Activated CD4-positive, alpha-beta T cell treated with anti-CD3 and anti-CD28 coated beads for 24 hours (primary cell): ENCODE results near the gene SNAP29.
"Not testable (repeated sequence)": the region's sequence is repeated elsewhere in the genome, so short reads cannot be mapped to it uniquely, and the experiment has no call there.

ENCODE experiments used
- DNase-seq, 2 donors: peaks; one replicate each; pipeline ENCODE4 v3.0.0-alpha.2; 2020; ENCODE audit warnings: low read depth in 2 of 2

The SNAP29 gene

DNA sequence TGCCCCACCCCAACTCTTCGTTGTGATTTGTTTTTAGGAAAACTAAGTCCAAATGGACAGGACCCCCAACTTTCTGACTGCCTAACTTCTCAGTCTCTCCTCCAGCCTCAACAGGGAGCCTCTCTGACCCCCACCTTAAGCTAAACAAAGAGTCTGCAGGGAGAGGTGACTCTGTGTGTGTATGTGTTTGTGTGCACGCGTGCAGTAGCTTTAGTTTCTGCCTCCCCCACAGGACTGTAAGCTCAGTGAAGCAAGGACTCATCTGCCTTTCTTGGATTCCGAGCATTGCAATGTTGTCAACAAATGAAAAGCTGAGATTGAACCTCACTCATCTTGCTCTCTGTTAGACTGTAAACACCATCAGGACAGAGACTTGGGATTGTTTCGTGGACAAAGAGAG is 7.9 kb downstream of the SNAP29 start:
- DNase-seq: no peak

DNA sequence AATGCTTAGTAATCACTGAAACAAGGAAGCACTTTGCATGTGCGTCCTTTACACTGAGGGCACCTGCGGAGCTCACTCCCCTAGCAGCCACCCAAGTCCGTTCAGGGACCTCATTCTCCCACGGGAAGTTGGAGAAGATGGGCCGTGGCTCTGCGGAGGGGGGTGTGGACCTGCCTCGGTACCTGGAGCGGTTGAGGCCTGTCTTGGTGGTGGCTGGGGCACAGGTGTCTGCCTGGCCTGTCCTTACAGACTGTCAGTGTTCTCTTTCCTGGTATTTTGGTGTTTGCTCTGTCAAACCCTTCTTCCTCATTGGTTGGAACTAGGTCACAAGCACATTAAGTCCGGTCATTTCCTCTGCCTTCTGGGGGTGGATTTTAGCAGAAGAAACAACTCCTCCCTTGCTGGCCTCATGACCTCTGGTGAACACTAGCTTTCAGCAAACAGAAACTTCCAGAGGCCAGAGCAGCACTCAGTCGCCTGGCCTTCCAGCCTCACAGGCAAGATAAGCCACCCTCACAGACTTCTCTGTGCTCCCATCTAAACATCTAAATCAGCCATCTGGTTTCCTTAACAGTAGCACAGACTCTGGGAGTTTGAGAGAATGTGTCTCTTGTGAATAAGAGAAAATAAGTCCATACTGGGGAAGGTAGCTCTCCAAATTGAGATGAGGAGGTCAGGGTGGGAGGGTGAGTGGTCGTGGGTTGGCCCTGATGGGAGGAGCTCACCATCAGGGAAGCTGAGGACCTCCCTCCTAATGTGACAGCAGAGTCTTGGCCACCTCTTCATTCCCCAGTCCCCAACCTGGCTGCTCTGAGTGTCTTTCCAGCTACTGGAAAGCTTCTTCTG is 8.6 kb downstream of the SNAP29 start:
- no peak for DNase-seq

DNA sequence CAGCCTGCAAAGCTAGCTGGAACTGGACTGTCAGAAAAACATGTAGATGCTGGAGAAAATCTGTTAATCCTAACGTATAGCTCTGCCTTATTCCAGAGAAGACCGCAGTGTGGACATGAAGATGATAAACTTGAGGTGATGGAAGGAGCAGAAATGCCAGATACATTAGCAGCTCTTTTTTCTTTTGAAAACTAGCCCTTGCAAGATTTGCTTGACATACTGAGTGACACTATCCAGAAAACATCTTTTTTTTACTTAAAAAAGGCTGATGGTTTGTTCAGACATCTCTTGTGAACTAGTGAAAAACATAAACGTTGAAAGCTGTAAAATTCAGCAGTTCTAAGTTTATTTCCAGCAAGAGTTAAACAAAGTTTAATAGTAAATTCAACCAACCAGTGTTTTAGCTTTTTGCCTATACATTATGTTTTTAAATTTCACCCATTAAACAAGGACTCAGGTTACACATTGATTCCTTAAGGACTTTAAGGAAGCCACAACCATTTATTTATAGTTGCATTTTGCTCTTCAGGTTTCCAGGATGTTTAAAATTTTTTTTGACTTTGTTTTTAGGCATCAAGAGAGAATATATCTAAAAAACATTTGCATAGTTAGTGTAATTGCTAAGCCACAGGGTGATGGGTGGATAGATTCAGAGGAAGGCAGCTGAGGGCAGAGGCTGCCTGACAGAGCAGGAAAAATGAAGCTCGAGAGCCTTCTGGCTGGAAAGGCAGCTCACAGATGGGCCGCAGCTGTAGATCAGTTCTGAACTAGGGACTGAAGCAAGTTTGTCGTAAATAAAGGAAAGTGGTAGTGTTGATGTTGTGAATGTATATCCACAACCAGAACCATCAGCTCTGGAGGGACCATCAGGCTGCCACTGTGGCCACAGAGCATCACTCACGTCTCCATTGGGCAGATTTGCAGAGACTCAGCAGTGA is 9.5 kb downstream of the SNAP29 start:
- no peak for DNase-seq

DNA sequence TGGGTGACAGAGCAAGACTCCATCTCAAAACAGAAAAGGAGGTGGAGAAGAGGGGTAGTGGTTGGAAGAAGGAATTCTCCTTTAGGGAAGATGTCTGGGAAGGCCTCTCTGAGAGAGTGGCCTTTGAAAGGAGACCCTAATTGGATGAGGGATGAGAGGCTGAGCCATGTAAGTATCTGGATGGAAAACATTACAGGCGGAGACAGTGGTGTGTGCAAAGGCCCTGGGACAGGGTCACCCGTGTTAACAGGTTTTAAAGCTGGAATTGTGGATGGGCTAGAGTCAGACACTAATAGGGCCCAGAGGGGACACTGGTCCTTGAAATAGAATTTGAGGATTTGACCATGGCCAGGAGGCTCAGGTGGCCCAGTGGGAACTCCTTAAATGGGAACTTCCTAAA is 10.4 kb downstream of the SNAP29 start:
- no peak for DNase-seq

- DNase-seq: no peak
These were observed 14.4 kb downstream of the SNAP29 start for GRCh38 chr22:20873214-20873613.

GRCh38 chr22:20875296-20875695 is 16.5 kb downstream of the SNAP29 start:
- no peak for DNase-seq

DNA sequence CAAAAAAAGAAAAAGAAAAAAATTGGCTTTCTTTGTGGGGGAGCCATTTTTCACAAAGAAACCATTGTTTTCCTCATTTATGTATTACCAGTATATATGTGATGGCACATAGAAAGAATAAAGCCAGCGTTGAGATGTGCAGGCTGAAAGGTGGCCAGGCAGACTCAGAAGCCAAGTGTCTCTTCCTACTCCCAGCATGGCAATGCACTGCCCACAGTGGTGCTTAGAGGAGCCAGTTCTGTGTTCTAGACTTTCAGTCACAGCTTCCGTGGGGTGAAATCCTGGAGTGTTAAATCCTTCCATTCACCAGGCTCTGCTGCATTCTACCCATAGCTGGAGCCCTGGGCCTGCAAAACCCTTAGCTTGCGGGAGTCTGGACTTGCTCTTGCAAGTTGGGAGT is 18.9 kb downstream of the SNAP29 start:
- no peak for DNase-seq

DNA sequence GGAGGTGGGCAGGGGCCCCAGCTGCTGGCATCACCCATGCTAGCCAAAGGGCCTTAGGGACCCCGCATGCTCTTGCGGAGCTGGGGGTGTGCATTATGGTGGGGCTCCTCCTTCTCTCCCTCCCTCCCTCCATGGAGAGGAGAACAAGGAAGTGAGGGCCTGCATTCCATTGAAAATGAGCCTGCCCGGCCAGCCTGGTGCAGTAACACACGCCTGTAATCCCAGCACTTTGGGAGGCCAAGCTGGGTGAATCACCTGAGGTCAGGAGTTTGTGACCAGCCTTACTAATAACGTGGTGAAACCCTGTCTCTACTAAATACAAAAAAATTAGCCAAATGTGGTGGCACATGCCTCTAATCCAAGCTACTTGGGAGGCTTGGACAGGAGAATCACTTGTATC is 22.4 kb downstream of the SNAP29 start:
- DNase-seq: no peak

GRCh38 chr22:20881869-20882815 is 23.3 kb downstream of the SNAP29 start:
- DNase-seq: no peak

- no peak for DNase-seq
These were observed 24.0 kb downstream of the SNAP29 start for GRCh38 chr22:20882855-20883254.

- no peak for DNase-seq
These were observed 25.6 kb downstream of the SNAP29 start for GRCh38 chr22:20884454-20884853.

GRCh38 chr22:20885017-20885556 is 26.3 kb downstream of the SNAP29 start:
- no peak for DNase-seq

GRCh38 chr22:20885557-20886323 is 26.9 kb downstream of the SNAP29 start:
- peak in 1 of 2 donors; percentile 35 for DNase-seq

DNA sequence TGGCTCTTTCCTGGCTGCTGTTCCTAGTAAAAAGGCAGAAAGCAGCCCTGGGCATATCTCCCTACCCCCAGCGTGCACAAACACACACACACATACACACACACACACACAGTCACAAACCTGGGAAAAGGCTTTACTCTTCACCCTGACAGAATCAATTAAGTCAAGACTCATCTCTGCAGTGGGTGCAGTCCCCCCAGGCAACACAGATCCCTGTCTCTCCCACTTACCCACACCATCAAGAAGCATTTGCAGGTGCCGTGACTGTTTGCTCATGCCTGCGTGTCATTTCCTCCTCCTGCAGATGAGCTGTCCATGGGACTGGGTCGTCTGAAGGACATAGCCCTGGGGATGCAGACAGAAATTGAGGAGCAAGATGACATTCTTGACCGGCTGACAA is 28.6 kb downstream of the SNAP29 start:
- DNase-seq: no peak

- DNase-seq: no peak
These were observed 30.4 kb downstream of the SNAP29 start for GRCh38 chr22:20889025-20889704.

- no peak for DNase-seq
These were observed 31.2 kb downstream of the SNAP29 start for GRCh38 chr22:20889904-20890540.

DNA sequence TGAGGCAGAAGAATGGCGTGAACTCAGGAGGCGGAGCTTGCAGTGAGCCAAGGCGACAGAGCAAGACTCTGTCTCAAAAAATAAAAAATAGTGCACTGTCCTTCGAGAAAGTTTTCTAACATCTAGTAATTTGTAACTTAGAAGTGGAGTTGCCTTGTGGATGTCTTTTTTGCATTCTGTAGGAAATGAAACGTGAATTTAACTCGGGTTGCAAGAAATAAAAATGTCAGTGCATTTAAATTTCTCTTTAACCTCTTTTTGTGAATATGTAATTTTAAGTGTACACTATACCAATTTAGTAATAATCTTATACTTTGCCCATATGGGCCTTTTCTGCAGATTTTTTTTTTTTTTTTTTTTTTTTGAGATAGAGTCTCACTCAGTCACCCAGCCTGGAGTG is 32.2 kb downstream of the SNAP29 start:
- DNase-seq: no peak

DNA sequence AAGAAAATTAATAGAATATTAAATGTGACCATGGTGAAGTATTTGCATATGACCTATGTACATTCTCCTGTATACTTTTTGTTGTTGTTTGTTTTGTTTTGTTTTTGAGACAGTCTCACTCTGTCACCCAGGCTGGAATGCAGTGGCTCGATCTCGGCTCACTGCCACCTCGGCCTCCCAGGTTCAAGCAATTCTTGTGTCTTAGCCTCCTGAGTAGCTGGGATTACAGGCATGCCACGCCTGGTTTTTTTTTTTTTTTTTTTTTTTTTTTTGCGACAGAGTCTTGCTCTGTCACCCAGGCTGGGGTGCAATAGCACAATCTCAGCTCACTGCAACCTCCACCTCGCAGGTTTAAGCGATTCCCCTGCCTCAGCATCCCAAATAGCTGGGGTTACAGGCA is 38.9 kb downstream of the SNAP29 start:
- not testable (repeated sequence) for DNase-seq

DNA sequence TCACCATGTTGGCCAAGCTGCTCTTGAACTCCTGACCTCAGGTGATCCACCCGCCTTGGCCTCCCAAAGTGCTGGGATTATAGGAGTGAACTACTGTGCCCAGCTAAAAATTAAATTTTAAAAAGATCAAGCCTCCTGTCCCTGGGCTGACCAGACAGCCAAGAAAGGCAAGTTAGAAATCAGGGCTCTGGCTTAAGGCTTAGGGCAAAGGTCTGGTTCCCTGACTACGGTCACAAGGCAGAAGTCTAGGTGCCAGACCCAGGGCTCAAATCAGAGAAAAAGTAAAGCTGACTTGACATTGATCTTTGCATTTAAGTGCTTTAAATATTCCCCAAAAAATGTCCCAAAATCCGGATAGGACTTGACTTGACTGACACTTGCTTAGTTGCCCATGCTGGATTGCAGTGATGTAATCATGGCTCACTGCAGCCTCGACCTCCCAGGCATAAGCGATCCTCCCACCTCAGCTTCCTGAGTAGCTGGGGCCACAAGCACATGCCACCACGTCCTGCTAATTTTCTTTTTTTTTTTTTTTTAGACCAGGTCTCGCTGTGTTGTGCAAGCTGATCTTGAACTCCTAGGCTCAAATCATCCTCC is 41.1 kb downstream of the SNAP29 start:
- no peak for DNase-seq
